ENCODE results near the gene TSSK3.
"Not testable (repeated sequence)": the region's sequence is repeated elsewhere in the genome, so short reads cannot be mapped to it uniquely, and the experiment has no call there.

The TSSK3 gene

DNA sequence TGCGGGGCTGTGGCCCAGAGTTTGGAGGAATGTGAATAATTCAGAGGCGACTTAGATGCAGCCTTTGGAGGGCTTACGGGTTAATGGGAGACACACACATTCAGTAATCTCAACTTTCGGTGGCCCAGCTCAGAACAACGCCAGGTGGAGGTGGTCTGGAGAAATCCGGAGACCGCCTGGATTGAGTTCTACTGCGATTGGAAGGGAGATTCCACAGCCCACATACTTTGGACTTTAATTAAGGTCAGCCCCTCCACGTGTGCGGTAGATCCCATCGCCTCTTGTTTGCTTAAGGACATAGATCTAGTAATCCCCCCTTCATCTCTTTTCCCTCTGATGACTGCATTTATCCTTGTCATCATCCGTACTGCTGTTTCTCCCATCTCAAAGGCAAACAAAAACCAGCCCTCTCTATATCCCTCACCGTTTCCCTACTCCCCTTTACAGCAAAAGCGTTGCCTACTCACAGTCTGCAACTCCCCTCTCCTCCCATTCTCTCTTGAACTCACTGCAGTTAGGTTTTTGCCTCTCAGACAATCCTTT lies 32.6 kb downstream of the TSSK3 start:
- H3K36me3 Mint-ChIP-seq (ENCODE audit: low read depth) = peaks cover 3% of the 10 kb centered on the region
- H3K9me3 Mint-ChIP-seq = no peaks in the 10 kb centered on the region
- H3K4me1 Mint-ChIP-seq (ENCODE audit: low read depth) = peaks cover 27% of the 10 kb centered on the region
- peak overlapping the region; percentile 96 for H3K27ac Mint-ChIP-seq
- peak overlapping the region; percentile 98 for H3K4me3 Mint-ChIP-seq
- no peaks in the 10 kb centered on the region for H3K27me3 Mint-ChIP-seq

DNA sequence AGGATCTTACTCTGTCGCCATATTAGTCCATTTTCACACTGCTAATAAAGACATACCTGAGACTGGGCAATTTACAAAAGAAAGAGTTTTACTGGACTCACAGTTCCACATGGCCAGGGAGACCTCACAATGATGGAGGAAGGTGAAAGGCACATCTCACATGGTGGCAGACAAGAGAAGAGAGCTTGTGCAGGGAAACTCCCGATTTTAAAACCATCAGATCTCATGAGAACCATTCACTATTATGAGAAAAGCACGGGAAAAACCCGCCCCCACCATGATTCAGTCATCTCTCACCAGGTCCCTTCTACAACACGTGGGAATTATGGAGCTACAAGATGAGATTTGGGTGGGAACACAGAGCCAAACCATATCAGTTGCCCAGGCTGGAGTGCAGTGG lies 34.2 kb downstream of the TSSK3 start:
- H3K4me3 Mint-ChIP-seq; H3K9me3 Mint-ChIP-seq; H3K27ac Mint-ChIP-seq; H3K27me3 Mint-ChIP-seq; H3K36me3 Mint-ChIP-seq (ENCODE audit: low read depth): not testable (repeated sequence)
- H3K4me1 Mint-ChIP-seq (ENCODE audit: low read depth) = peaks cover 27% of the 10 kb centered on the region

DNA sequence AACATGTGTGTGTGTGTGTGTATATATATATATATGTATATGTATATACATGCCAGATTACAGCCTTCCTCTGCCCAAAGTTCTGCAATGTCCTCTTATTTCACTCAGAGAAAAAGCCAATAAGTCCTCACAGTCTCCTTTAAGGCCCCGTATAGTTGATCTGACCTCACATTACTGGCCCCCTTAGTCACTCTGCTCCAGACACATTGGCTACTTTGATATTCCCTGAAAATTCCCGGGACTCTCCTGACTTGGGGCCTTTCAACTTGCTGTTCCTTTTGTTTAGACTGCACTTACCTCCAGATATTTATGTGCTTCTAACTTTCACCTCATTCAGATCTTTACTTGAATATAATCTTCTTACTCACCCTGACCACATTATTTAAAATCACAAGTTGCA lies 36.1 kb downstream of the TSSK3 start:
- Mint-ChIP-seq H3K4me3 (no peak overlapping the region), H3K27me3 (no peaks in the 10 kb centered on the region), H3K27ac (no peak overlapping the region), H3K9me3 (no peaks in the 10 kb centered on the region), H3K36me3 (ENCODE audit: low read depth) (peaks cover 3% of the 10 kb centered on the region), H3K4me1 (ENCODE audit: low read depth) (peaks cover 14% of the 10 kb centered on the region)

GRCh38 chr1:32399843-32400242 lies 37.5 kb downstream of the TSSK3 start:
- H3K4me1 Mint-ChIP-seq (ENCODE audit: low read depth) = peaks cover 4% of the 10 kb centered on the region
- H3K9me3 Mint-ChIP-seq = no peaks in the 10 kb centered on the region
- no peaks in the 10 kb centered on the region for H3K27me3 Mint-ChIP-seq
- H3K36me3 Mint-ChIP-seq (ENCODE audit: low read depth) = no peaks in the 10 kb centered on the region
- H3K27ac Mint-ChIP-seq = no peak overlapping the region
- no peak overlapping the region for H3K4me3 Mint-ChIP-seq

- H3K4me1 Mint-ChIP-seq (ENCODE audit: low read depth) = no peaks in the 10 kb centered on the region
- no peaks in the 10 kb centered on the region for H3K27me3 Mint-ChIP-seq
- H3K9me3 Mint-ChIP-seq = no peaks in the 10 kb centered on the region
- no peak overlapping the region for H3K27ac Mint-ChIP-seq
- H3K36me3 Mint-ChIP-seq (ENCODE audit: low read depth) = no peaks in the 10 kb centered on the region
- no peak overlapping the region for H3K4me3 Mint-ChIP-seq
These were observed 38.7 kb downstream of the TSSK3 start for GRCh38 chr1:32400876-32401631.

- Mint-ChIP-seq H3K27ac (no peak overlapping the region), H3K4me1 (ENCODE audit: low read depth) (no peaks in the 10 kb centered on the region), H3K36me3 (ENCODE audit: low read depth) (no peaks in the 10 kb centered on the region), H3K9me3 (no peaks in the 10 kb centered on the region), H3K4me3 (no peak overlapping the region), H3K27me3 (no peaks in the 10 kb centered on the region)
These were observed 42.6 kb downstream of the TSSK3 start for GRCh38 chr1:32404946-32405345.

DNA sequence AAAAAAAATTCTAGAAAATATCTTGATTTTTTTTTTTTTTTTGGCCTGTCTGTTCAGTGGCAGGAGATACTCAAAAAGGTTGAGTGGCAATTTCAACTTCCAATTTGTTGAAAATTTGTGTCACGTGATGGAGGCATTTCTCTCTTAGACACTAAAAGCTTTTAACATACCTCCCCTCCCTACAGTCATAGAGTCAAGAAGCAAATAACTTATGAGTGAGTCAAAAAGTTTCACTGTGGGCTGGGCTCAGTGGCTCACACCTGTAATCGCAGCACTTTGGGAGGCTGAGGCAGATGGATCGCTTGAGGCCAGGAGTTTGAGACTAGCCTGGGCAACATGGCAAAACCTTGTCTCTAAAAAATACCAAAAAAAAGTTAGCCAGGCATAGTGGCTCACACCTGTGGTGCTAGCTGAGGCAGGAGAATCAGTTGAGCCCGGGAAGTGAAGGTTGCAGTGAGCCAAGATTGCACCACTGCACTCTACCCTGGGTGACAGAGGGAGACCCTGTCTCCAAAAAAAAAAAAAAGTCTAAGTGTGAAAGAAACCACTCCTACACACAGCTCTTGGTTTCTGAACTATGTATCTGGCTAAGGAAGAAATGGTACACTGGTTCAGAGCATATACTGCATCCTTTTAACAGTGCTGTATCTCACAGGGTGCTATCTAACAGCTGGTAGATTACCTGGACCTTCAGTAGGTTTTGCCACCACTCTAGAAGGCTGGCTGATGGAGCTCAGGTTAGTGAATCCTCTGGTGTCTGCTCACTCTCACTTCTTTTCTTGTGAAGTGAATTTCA lies 43.5 kb downstream of the TSSK3 start:
- no peaks in the 10 kb centered on the region for H3K9me3 Mint-ChIP-seq
- no peaks in the 10 kb centered on the region for H3K4me1 Mint-ChIP-seq (ENCODE audit: low read depth)
- H3K27me3 Mint-ChIP-seq = no peaks in the 10 kb centered on the region
- no peak overlapping the region for H3K4me3 Mint-ChIP-seq
- no peaks in the 10 kb centered on the region for H3K36me3 Mint-ChIP-seq (ENCODE audit: low read depth)
- no peak overlapping the region for H3K27ac Mint-ChIP-seq

- no peaks in the 10 kb centered on the region for H3K4me1 Mint-ChIP-seq (ENCODE audit: low read depth)
- H3K27me3 Mint-ChIP-seq = peaks cover 2% of the 10 kb centered on the region
- H3K4me3 Mint-ChIP-seq = no peak overlapping the region
- H3K36me3 Mint-ChIP-seq (ENCODE audit: low read depth) = no peaks in the 10 kb centered on the region
- H3K27ac Mint-ChIP-seq = no peak overlapping the region
- H3K9me3 Mint-ChIP-seq = no peaks in the 10 kb centered on the region
These were observed 44.3 kb downstream of the TSSK3 start for GRCh38 chr1:32406629-32407111.

GRCh38 chr1:32411261-32411660 lies 48.9 kb downstream of the TSSK3 start:
- Mint-ChIP-seq H3K27ac (no peak overlapping the region), H3K9me3 (no peaks in the 10 kb centered on the region), H3K4me1 (ENCODE audit: low read depth) (no peaks in the 10 kb centered on the region)

DNA sequence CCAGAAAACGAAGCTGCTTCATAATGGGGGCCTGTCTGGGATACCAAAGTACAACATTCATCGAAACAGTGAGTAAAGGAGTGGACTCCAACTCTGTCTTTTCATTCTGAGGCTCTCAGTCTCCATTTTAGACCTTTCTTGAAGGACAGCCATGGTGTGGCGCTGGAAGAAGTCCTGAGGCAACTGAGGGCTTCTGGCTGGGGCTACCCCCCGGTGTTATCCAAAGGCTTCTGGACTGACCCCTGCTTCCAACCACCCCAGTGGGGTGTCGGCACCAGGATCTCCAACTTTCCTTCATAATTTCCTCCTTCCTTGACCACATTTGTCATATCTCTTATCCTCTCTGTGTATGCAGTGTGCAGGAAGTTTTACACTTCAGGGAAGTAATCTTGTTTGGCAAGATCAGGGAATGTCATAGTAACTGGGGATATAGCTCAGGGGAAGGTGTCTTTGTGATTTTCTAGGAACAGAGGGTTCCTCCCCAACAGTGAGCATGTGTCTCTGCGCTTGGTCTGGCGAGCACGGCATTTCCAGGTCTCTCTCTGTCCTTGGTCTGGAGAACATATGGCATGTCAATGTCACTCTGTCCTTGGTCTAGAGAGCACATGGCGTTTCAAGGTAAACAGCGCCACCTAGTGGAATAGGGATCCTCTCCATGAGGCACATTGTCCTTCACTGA lies 51.3 kb downstream of the TSSK3 start:
- Mint-ChIP-seq H3K27ac (peak overlapping the region; percentile 15), H3K4me3 (no peak overlapping the region), H3K27me3 (peaks cover 20% of the 10 kb centered on the region)

More at GRCh38 chr1:32411261-32411660, 48.9 kb downstream of the TSSK3 start:
- no peak overlapping the region for H3K4me3 Mint-ChIP-seq
- peaks cover 10% of the 10 kb centered on the region for H3K27me3 Mint-ChIP-seq
- no peaks in the 10 kb centered on the region for H3K36me3 Mint-ChIP-seq (ENCODE audit: low read depth)

More for the DNA sequence above, 51.3 kb downstream of the TSSK3 start:
- Mint-ChIP-seq H3K9me3 (no peaks in the 10 kb centered on the region), H3K4me1 (ENCODE audit: low read depth) (no peaks in the 10 kb centered on the region), H3K36me3 (ENCODE audit: low read depth) (no peaks in the 10 kb centered on the region)
